K562 treated with DMSO at 1 percent for 24 hours (cell line): Measurements from ENCODE around the gene SORBS1. TPM values are rescaled to one million over a fixed set of nuclear protein-coding genes. Genes with fewer than 3 reads are reported as not detected.

Experiments used
- total RNA-seq: library from RNA; unstranded; fragments of 300-600 nt; gene quantifications from 2 replicates; pipeline ENCODE4 v1.2.3, GENCODE V29; 2022; ENCODE audit warnings: low read depth; ENCODE audit not compliant: insufficient read depth

The SORBS1 gene
- total RNA-seq: 8.7 and 9.1 TPM in 2 replicates

DNA sequence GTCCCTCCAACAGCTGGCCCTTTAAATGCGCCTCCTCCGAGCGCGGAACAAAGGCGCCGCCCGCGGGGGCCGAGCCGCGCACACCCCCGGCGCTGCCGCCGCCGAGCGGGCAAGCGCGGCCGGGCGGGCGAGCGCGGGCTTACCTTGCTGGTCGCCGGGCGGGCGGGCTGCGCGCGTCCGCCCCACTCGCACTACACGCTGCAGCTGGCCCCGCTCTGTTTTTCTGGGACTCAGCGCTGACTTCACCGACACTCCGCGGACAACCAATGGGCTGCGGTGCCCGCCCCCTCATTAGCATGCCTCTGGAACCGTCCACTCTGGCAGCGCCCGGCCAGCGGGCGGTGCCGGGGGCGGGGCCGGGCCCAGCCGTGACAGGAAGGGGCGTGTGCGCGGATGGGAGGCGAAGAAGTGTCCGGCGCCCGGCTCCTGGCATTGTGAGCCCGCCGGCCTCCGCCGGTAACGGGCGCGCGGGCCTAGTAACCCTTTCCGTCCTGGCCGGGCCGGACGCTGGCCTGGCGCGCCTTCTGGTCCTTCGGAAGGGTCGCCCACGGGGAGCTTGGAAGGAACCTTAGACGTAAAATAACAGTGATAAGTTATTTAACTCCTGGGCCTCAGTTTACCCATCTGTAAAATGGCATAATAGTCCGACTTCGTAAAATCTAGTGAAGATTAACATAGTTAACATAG is at the start of gene SORBS1:
TSS of gene SORBS1 (minus strand) at position 195 of the 687 bp plus-strand sequence. CDS start 120,236 bp downstream, outside the sequence.

DNA sequence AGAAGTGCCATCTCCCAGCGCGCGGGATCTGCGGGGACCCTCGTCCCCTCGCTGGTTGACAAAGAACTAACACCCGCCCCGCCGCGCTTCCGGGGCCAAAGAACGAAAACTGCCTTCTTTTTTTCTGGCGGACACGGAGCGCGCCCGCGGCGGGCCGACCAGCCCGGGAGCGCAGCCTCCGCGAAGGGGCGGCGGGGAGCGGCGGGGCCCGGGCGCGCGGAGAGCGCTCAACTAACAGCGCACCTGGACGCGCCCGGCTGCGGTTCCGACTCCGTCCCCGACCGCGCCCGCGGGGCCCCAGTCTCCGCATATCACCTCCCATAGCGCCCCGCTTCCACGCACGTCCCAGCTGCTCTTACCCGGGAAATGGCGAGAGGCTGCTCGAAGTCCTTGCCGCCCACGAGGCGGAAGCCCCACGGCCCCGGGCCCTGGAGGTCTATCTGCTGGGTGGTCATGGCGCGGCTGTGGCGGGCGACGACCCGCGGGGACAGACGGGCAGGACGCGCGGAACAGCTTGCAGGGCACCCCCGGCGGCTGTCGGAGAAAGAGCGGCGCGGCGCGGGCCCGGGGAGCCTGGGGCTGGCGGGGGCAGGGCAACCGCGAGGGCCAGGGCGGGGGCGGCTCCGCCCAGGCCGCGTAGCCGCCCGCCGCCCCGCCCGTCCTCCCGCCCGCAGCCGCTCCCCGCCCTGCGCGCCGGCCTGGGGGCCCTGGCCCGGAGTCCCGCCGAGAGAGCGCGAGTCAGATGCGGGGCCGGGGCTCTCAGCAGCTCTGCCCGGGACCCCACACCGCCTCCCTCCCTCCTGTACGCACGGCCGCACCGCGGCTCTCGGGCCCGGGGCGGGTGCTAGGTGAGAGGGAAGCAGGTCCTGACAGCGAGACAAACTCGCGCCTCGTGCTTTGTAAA is 270.5 kb downstream of the SORBS1 start, which contains the start of gene PDLIM1:
TSS of gene PDLIM1 (minus strand) at position 543 of the 904 bp plus-strand sequence. CDS start at position 455, 88 bp downstream.

Other genes with a start within 250 kb of the SORBS1 start
- gene ALDH18A1, start 95.3 kb upstream of the SORBS1 start, total RNA-seq: 22.0 and 25.4 TPM in 2 replicates
- 10.2 and 10.7 TPM in 2 replicates for gene TCTN3, start 132.6 kb upstream of the SORBS1 start, total RNA-seq
- gene ENTPD1, start 194.8 kb upstream of the SORBS1 start, total RNA-seq: 1.7 and 2.3 TPM in 2 replicates